GM12892 (cell line): ENCODE results near the gene ZDHHC17.

Experiments
- DNase-seq: peaks from one replicate; pipeline ENCODE4 v3.0.0; 2011; ENCODE audit not compliant: insufficient read length
- FAIRE-seq: peaks from 2 replicates; lab custom pipeline; 2011; peaks lifted over from hg19 to GRCh38; lab: Jason Lieb, UNC
- POLR2A ChIP-seq: IDR thresholded peaks from 2 replicates; pipeline ENCODE4 v1.6.1; 2011; ENCODE audit warnings: low read depth, low read length, control low read depth
- POLR2AphosphoS5 ChIP-seq: IDR thresholded peaks from 2 replicates; pipeline ENCODE4 v1.6.1; 2011; ENCODE audit warnings: low read depth, low read length, control low read depth
- TAF1 ChIP-seq: IDR thresholded peaks from 2 replicates; pipeline ENCODE4 v1.6.1; 2011; ENCODE audit warnings: low read depth, mild to moderate bottlenecking, control low read depth, low read length, borderline replicate concordance

Gene ZDHHC17

GRCh38 chr12:76883151-76883550 lies 119.2 kb downstream of the ZDHHC17 start:
- no peak for TF ChIP-seq POLR2AphosphoS5
- no peak for TF ChIP-seq TAF1
- no peak for TF ChIP-seq POLR2A
- no peak for DNase-seq
- FAIRE-seq: no peak

- DNase-seq: no peak
- no peak for TF ChIP-seq POLR2A
- TF ChIP-seq POLR2AphosphoS5: no peak
- no peak for TF ChIP-seq TAF1
- no peak for FAIRE-seq
Measured at GRCh38 chr12:76883811-76884210, 119.9 kb downstream of the ZDHHC17 start.

GRCh38 chr12:76888775-76889174 lies 124.9 kb downstream of the ZDHHC17 start:
- FAIRE-seq (no peak), DNase-seq (no peak)
- TF ChIP-seq POLR2AphosphoS5 (no peak), POLR2A (no peak), TAF1 (no peak)

- no peak for TF ChIP-seq POLR2A
- TF ChIP-seq TAF1: no peak
- no peak for TF ChIP-seq POLR2AphosphoS5
- DNase-seq (no peak), FAIRE-seq (no peak)
Measured at GRCh38 chr12:76890151-76891143, 126.5 kb downstream of the ZDHHC17 start.

- FAIRE-seq (no peak), DNase-seq (no peak)
- TF ChIP-seq POLR2AphosphoS5 (no peak), POLR2A (no peak), TAF1 (no peak)
Measured at GRCh38 chr12:76891609-76892008, 127.7 kb downstream of the ZDHHC17 start.

GRCh38 chr12:76895796-76896195 lies 131.9 kb downstream of the ZDHHC17 start:
- TF ChIP-seq TAF1 (no peak), POLR2AphosphoS5 (no peak)

GRCh38 chr12:76896274-76896673 lies 132.4 kb downstream of the ZDHHC17 start:
- TF ChIP-seq POLR2A (no peak), POLR2AphosphoS5 (no peak), TAF1 (no peak)
- DNase-seq (no peak), FAIRE-seq (no peak)

More at GRCh38 chr12:76895796-76896195, 131.9 kb downstream of the ZDHHC17 start:
- FAIRE-seq (no peak), DNase-seq (no peak)

- DNase-seq (no peak), FAIRE-seq (no peak)
- TF ChIP-seq POLR2AphosphoS5 (no peak), POLR2A (no peak), TAF1 (no peak)
Measured at GRCh38 chr12:76898442-76898841, 134.5 kb downstream of the ZDHHC17 start.

GRCh38 chr12:76899522-76899921 lies 135.6 kb downstream of the ZDHHC17 start:
- no peak for DNase-seq
- no peak for FAIRE-seq
- TF ChIP-seq POLR2A: no peak
- TF ChIP-seq TAF1: no peak
- no peak for TF ChIP-seq POLR2AphosphoS5

GRCh38 chr12:76901628-76902380 lies 137.9 kb downstream of the ZDHHC17 start:
- DNase-seq: no peak
- TF ChIP-seq POLR2A: no peak
- TF ChIP-seq TAF1: no peak
- TF ChIP-seq POLR2AphosphoS5: no peak
- FAIRE-seq: no peak
